HEK293T (cell line): Measurements from ENCODE around the gene ACTN4.

Experiments
- FOXA1 ChIP-seq: fragments of 450-650 bp; IDR thresholded peaks from 2 replicates; pipeline ENCODE4 v1.6.1; 2016; ENCODE audit warnings: mild to moderate bottlenecking
- FOXM1 ChIP-seq: fragments of 450-650 bp; IDR thresholded peaks from 2 replicates; pipeline ENCODE4 v1.6.1; 2017; ENCODE audit warnings: mild to moderate bottlenecking, borderline replicate concordance

GRCh38 chr19:38666663-38667511 is 19.4 kb downstream of the ACTN4 start:
- TF ChIP-seq FOXA1 (no peak), FOXM1 (no peak)
